ENCODE results near the gene OR10P1.

DNA sequence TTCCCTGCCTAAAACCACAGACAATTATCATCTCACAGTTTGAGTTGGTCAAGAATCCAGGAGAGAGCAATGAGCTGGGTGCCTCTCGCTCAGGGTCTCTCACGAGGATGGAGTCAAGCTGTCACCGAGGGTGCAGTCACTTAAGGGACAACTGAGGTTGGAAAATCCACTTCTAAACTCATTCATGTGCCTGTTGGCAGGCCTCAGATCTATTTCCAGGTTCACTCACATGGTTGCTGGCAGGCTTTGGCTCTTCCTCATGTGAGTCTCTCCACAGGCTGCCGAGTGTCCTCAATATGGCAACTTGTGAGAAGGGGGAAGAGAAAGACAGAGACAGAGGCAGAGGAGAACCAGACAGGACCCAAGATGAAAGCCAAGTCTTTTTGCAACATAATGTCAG lies 10.5 kb upstream of the OR10P1 start:
- TF ChIP-seq CTCF (IDR thresholded peaks at IDR 0.05) (no peak), POLR2A (IDR thresholded peaks at IDR 0.05) (no peak)

All from Peyer's patch (tissue), 4 donors.